Testis (tissue), 3 donors: ENCODE measurements around the gene CCDC167. TPM values are rescaled to one million over a fixed set of nuclear protein-coding genes. Genes with fewer than 3 reads are reported as not detected.

Experiments used
- DNase-seq: peaks from one replicate; pipeline ENCODE4 v3.0.0-alpha.2; 2019
- H3K27ac ChIP-seq, 2 donors: fragments of 200-600 bp; sonication (generic); one replicate each; pipeline ENCODE4 v1.5.1; 2019
- H3K27me3 ChIP-seq: fragments of 200-600 bp; sonication (generic); one replicate; pipeline ENCODE4 v1.5.1; 2019
- H3K36me3 ChIP-seq: fragments of 200-600 bp; sonication (generic); one replicate; pipeline ENCODE4 v1.5.1; 2017; ENCODE audit warnings: low read depth; ENCODE audit errors: missing control alignments
- H3K4me1 ChIP-seq: fragments of 200-600 bp; sonication (generic); one replicate; pipeline ENCODE4 v1.5.1; 2019
- H3K4me3 ChIP-seq, 2 donors: fragments of 200-600 bp; sonication (generic); one replicate each; pipeline ENCODE4 v1.5.1; 2017 to 2019
- H3K9me3 ChIP-seq: fragments of 200-600 bp; sonication (generic); one replicate; pipeline ENCODE4 v1.5.1; 2017
- POLR2A ChIP-seq: fragments of 450-650 bp; IDR thresholded peaks from one replicate; pipeline ENCODE4 v1.6.1; 2017; ENCODE audit warnings: antibody characterized with exemption, mild to moderate bottlenecking, moderate library complexity
- WGBS, 2 donors: methylation state at CpG; one replicate each; pipeline ENCODE4 v1.1.5; 2018; 5-methylcytosine and 5-hydroxymethylcytosine counted together
- intact Hi-C: fragments of 100-400 bp; cut with DNase I; formaldehyde crosslinking; loops from one replicate; pipeline ENCODE4 v1.15.1; 2023; ENCODE audit warnings: low total_unique reads
- polyA plus RNA-seq: library from polyadenylated mRNA; stranded (reverse); fragments of 350-450 nt; fragmentation: Illumina TruSeq; extraction: RNeasy Lipid Tissue Mini Kit (QIAGEN cat#74804); gene quantifications from one replicate; pipeline ENCODE4 v1.2.3, GENCODE V29; 2014; ENCODE audit warnings: low read depth, low replicate concordance; ENCODE audit not compliant: insufficient read depth
- total RNA-seq, 2 donors: library from RNA; depleted of rRNA; stranded (reverse); fragments of >200 nt; gene quantifications; one replicate each; pipeline ENCODE4 v1.2.3, GENCODE V29; 2016
- TF ChIP-seq, protein P1 (sequence below), 3 experiments: fragments of 450-650 bp in 2 of 3; fragments of 200-600 bp in 1 of 3; sonication (generic) in 1 of 3; IDR thresholded peaks; one replicate each; pipeline ENCODE4 v1.5.1; 2016 to 2019; ENCODE audit warnings: antibody characterized with exemption in 3 of 3, mild to moderate bottlenecking in 2 of 3, moderate library complexity in 1 of 3

CCDC167 gene
- total and polyA plus RNA-seq, 3 donors from 2014 or later = 65.2 to 73.5 (median 65.4) TPM

- intact Hi-C loops = no loop called here
- Histone ChIP-seq H3K27ac (no peak overlapping the region), H3K27me3 (no peaks in the 10 kb centered on the region), H3K4me1 (no peaks in the 10 kb centered on the region), H3K36me3 (no peaks in the 10 kb centered on the region), H3K9me3 (no peaks in the 10 kb centered on the region), H3K4me3 (no peak overlapping the region)
- TF ChIP-seq, protein P1, sequence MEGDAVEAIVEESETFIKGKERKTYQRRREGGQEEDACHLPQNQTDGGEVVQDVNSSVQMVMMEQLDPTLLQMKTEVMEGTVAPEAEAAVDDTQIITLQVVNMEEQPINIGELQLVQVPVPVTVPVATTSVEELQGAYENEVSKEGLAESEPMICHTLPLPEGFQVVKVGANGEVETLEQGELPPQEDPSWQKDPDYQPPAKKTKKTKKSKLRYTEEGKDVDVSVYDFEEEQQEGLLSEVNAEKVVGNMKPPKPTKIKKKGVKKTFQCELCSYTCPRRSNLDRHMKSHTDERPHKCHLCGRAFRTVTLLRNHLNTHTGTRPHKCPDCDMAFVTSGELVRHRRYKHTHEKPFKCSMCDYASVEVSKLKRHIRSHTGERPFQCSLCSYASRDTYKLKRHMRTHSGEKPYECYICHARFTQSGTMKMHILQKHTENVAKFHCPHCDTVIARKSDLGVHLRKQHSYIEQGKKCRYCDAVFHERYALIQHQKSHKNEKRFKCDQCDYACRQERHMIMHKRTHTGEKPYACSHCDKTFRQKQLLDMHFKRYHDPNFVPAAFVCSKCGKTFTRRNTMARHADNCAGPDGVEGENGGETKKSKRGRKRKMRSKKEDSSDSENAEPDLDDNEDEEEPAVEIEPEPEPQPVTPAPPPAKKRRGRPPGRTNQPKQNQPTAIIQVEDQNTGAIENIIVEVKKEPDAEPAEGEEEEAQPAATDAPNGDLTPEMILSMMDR (IDR thresholded peaks at IDR 0.05) = no peak
- TF ChIP-seq POLR2A = no peak
- 76 to 78% methylated on average over 3 to 9 of the region's 9 CpGs for WGBS, 2 donors
- no peak for DNase-seq
Measured at GRCh38 chr6:37513155-37513554, 13.5 kb upstream of the CCDC167 start.

DNA sequence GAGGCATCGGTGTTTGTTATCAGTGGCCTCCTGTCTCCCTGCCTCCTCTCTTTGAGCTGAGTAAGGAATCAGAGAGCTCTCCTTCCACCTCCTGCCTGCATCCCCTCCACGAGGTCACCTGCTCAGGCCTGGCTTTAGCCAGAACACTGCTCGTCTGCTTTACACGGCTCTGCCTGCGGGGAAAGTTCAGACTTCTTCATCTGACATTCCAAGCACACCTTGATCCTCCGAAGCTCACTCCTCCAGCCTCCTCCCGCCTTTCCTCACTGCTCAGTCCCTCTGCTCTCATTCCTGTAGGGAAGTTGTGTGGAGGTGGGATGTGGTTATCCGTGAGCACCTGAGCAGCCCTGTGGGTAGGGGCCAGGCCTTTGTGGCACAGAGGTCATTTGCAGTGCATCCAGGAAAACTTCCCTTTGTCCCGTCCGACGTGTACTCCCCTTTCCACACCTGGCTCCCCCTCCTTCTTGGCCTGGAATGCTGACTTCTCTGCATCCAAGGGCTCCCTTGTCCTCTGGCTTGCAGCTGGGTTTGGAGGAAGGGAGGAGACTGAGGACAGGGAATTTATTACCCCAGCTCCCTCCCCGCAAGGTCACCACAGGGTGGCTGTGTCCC lies 12.8 kb upstream of the CCDC167 start:
- Histone ChIP-seq H3K27ac (no peak overlapping the region), H3K36me3 (no peaks in the 10 kb centered on the region), H3K4me3 (no peak overlapping the region), H3K27me3 (no peaks in the 10 kb centered on the region), H3K9me3 (no peaks in the 10 kb centered on the region), H3K4me1 (no peaks in the 10 kb centered on the region)
- TF ChIP-seq, protein P1 (IDR thresholded peaks at IDR 0.05) = no peak
- TF ChIP-seq POLR2A = no peak
- WGBS, 2 donors = 42 to 48% methylated on average over 11 to 12 of the region's 12 CpGs
- intact Hi-C loops = no loop called here
- DNase-seq = no peak

DNA sequence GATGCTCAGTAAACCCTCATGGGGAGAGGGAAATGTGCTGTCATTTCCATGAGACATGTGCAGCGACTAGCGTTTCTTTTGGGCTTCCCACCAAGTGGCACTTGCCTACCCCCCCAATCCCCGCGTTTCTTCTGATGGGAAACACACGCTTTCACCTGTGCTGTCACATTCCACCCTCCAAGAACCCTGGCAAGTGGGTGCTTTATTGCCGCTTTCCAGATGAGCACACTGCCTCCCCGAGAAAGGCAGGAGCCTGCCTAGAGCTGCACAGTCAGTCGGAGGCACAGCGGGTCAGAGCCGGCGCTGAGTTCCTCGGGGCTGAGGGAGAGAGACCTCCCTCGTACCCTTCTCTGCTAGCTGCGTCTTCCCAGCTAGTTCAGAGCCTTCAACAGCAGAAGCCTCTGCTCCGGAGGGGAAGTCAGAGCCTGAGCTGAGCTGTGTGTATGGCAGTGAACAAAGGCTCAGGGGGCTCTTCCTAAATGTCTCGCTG lies 12.3 kb upstream of the CCDC167 start:
- Histone ChIP-seq H3K27me3 (no peaks in the 10 kb centered on the region), H3K36me3 (no peaks in the 10 kb centered on the region), H3K9me3 (no peaks in the 10 kb centered on the region), H3K4me1 (no peaks in the 10 kb centered on the region), H3K27ac (no peak overlapping the region), H3K4me3 (no peak overlapping the region)
- intact Hi-C loops = no loop called here
- no peak for TF ChIP-seq POLR2A
- TF ChIP-seq, protein P1 (IDR thresholded peaks at IDR 0.05) = no peak
- DNase-seq = no peak
- 70 to 71% methylated on average over 14 to 16 of the region's 16 CpGs for WGBS, 2 donors

DNA sequence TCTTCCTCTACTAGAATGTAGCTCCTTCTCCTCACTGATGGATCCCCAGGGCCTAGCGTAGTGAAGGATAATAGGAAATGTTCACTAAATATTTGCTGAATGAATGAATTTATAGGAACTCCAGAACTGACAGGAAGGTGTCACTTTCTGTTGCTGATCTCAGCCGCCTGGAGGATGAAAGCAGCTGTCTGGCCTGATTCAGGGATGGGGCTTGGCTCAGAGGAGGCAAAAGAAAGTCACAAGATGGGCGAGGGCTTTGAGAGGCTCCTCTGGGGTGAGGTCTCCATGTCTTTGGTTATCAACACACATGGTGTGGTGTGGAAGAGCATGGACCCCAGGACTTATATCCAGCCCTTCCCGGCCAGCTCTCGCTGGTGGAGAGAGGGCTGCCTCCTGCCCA lies 11.5 kb upstream of the CCDC167 start:
- H3K4me1 ChIP-seq = no peaks in the 10 kb centered on the region
- H3K9me3 ChIP-seq = no peaks in the 10 kb centered on the region
- no peak overlapping the region for H3K27ac ChIP-seq
- WGBS, 2 donors = 90 to 96% methylated on average over 5 of the region's 5 CpGs
- DNase-seq = no peak
- intact Hi-C loops = no loop called here
- H3K27me3 ChIP-seq = no peaks in the 10 kb centered on the region
- H3K36me3 ChIP-seq = no peaks in the 10 kb centered on the region
- no peak overlapping the region for H3K4me3 ChIP-seq
- TF ChIP-seq, protein P1 (IDR thresholded peaks at IDR 0.05) = no peak
- TF ChIP-seq POLR2A = no peak
